Neuronal stem cell (in vitro differentiated cells): ENCODE data around the gene MRC1.

Experiments used
- DNase-seq: peaks from one replicate; pipeline ENCODE4 v3.0.0-alpha.2; 2013; ENCODE audit warnings: low spot score
- H2AFZ ChIP-seq: one replicate; pipeline ENCODE4 v1.6.1; 2013; ENCODE audit warnings: mild to moderate bottlenecking, low read length, inconsistent platforms
- H2AK5ac ChIP-seq: 2 replicates; pipeline ENCODE4 v1.6.1; 2013; ENCODE audit warnings: low read depth, mild to moderate bottlenecking, inconsistent platforms, low read length, moderate library complexity, mixed read lengths
- H2BK120ac ChIP-seq: 2 replicates; pipeline ENCODE4 v1.6.1; 2013; ENCODE audit warnings: low read depth, mild to moderate bottlenecking, inconsistent platforms, low read length, moderate library complexity, mixed read lengths
- H2BK12ac ChIP-seq: one replicate; pipeline ENCODE4 v1.6.1; 2013; ENCODE audit warnings: low read length, inconsistent platforms
- H2BK15ac ChIP-seq: 2 replicates; pipeline ENCODE4 v1.6.1; 2013; ENCODE audit warnings: mild to moderate bottlenecking, low read length, inconsistent platforms, mixed read lengths
- H2BK5ac ChIP-seq: one replicate; pipeline ENCODE4 v1.6.1; 2013; ENCODE audit warnings: inconsistent platforms, mild to moderate bottlenecking, low read length, moderate library complexity
- H3K14ac ChIP-seq: one replicate; pipeline ENCODE4 v1.6.1; 2013; ENCODE audit warnings: low read length, inconsistent platforms
- H3K18ac ChIP-seq: 2 replicates; pipeline ENCODE4 v1.6.1; 2013; ENCODE audit warnings: low read length, inconsistent platforms
- H3K23ac ChIP-seq: 2 replicates; pipeline ENCODE4 v1.6.1; 2013; ENCODE audit warnings: low read depth, mild to moderate bottlenecking, mixed read lengths, low read length, inconsistent platforms; ENCODE audit not compliant: poor library complexity
- H3K27ac ChIP-seq: replicated peaks from 3 replicates; pipeline ENCODE4 v1.5.1; 2013; ENCODE audit warnings: low read length, inconsistent platforms
- H3K27me3 ChIP-seq, 3 experiments: 2 replicates each; pipeline ENCODE4 v1.6.1; 2013; ENCODE audit warnings: low read length in 3 of 3, mild to moderate bottlenecking in 2 of 3, inconsistent platforms in 1 of 3, low read depth in 1 of 3, mixed read lengths in 1 of 3, moderate library complexity in 1 of 3; ENCODE audit not compliant: control insufficient read depth in 3 of 3, insufficient read depth in 3 of 3
- H3K36me3 ChIP-seq, 2 donors: replicated peaks in 1 of 2; 2 replicates each; pipeline ENCODE4 v1.6.1; 2013; ENCODE audit warnings: low read length in 2 of 2; ENCODE audit not compliant: control insufficient read depth in 2 of 2, insufficient read depth in 2 of 2
- H3K4ac ChIP-seq: 2 replicates; pipeline ENCODE4 v1.6.1; 2013; ENCODE audit warnings: inconsistent platforms, mild to moderate bottlenecking, low read length, moderate library complexity
- H3K4me1 ChIP-seq, 2 donors: 1 replicate in 1 of 2; 2 replicates in 1 of 2; pipeline ENCODE4 v1.6.1; 2013; ENCODE audit warnings: low read length in 2 of 2, low read depth in 1 of 2; ENCODE audit not compliant: control insufficient read depth in 2 of 2, insufficient read depth in 1 of 2
- H3K4me2 ChIP-seq: one replicate; pipeline ENCODE4 v1.6.1; 2013; ENCODE audit warnings: mild to moderate bottlenecking, low read length, inconsistent platforms; ENCODE audit not compliant: insufficient read depth, poor library complexity, severe bottlenecking
- H3K4me3 ChIP-seq, 2 donors: 2 replicates each; pipeline ENCODE4 v1.5.1; 2013; ENCODE audit warnings: low read length in 2 of 2, mild to moderate bottlenecking in 2 of 2, inconsistent platforms in 1 of 2, moderate library complexity in 1 of 2
- H3K79me1 ChIP-seq: one replicate; pipeline ENCODE4 v1.6.1; 2013; ENCODE audit warnings: low read depth, mild to moderate bottlenecking, inconsistent platforms, low read length, moderate library complexity
- H3K9ac ChIP-seq: one replicate; pipeline ENCODE4 v1.6.1; 2013; ENCODE audit warnings: mild to moderate bottlenecking, low read depth, low read length, inconsistent platforms; ENCODE audit not compliant: poor library complexity
- H3K9me3 ChIP-seq, 2 donors: replicated peaks in 1 of 2; 2 replicates each; pipeline versions ENCODE3 to v1.6.1; 2013; ENCODE audit warnings: low read length in 2 of 2, mild to moderate bottlenecking in 2 of 2, inconsistent platforms in 1 of 2, low read depth in 1 of 2, mixed read lengths in 1 of 2, moderate library complexity in 1 of 2; ENCODE audit not compliant: control insufficient read depth in 2 of 2, insufficient read depth in 1 of 2
- H4K8ac ChIP-seq: one replicate; pipeline ENCODE4 v1.6.1; 2013; ENCODE audit warnings: low read depth, mild to moderate bottlenecking, inconsistent platforms, low read length, moderate library complexity
- H4K91ac ChIP-seq: one replicate; pipeline ENCODE4 v1.6.1; 2013; ENCODE audit warnings: low read length, low read depth, mild to moderate bottlenecking, inconsistent platforms; ENCODE audit not compliant: poor library complexity
- WGBS, 2 donors: extraction: QIAGEN DNeasy Blood & Tissue Kit; methylation state at CpG; one replicate each; pipeline ENCODE4 v1.1.7; 2013; ENCODE audit warnings: missing lambda C conversion rate in 2 of 2, mixed read lengths in 1 of 2; ENCODE audit not compliant: insufficient read length in 2 of 2, insufficient replicate concordance in 1 of 2; ENCODE audit errors: extremely low coverage in 2 of 2; 5-methylcytosine and 5-hydroxymethylcytosine counted together

The MRC1 gene

GRCh38 chr10:17873946-17874345 lies 64.8 kb downstream of the MRC1 start:
- Histone ChIP-seq H3K27ac (no peak overlapping the region), H3K4me1 (peaks cover 0 to 3% of the 10 kb centered on the region in 2 donors)
- WGBS, 2 donors: no CpG with 5 or more reads among the region's 2 CpGs

GRCh38 chr10:17877121-17877520 lies 68.0 kb downstream of the MRC1 start:
- Histone ChIP-seq H3K4me1 (peaks cover 0 to 3% of the 10 kb centered on the region in 2 donors), H3K4ac (no peak overlapping the region), H3K23ac (no peak overlapping the region), H3K27me3 (no peaks in the 10 kb centered on the region), H2BK15ac (no peak overlapping the region), H3K14ac (no peak overlapping the region), H2AK5ac (no peak overlapping the region), H2BK5ac (no peak overlapping the region), H3K27ac (no peak overlapping the region), H2BK12ac (no peak overlapping the region), H4K91ac (no peak overlapping the region), H3K79me1 (no peaks in the 10 kb centered on the region), H2AFZ (no peak overlapping the region), H3K9ac (no peak overlapping the region), H3K4me2 (no peak overlapping the region), H3K36me3 (no peaks in the 10 kb centered on the region), H4K8ac (no peak overlapping the region), H3K9me3 (no peaks in the 10 kb centered on the region), H3K18ac (no peak overlapping the region), H3K4me3 (no peak overlapping the region), H2BK120ac (no peak overlapping the region)
- DNase-seq: no peak

More at GRCh38 chr10:17873946-17874345, 64.8 kb downstream of the MRC1 start:
- no peak overlapping the region for H2BK12ac ChIP-seq
- no peak overlapping the region for H2AFZ ChIP-seq
- no peak overlapping the region for H4K8ac ChIP-seq
- no peak overlapping the region for H3K4me3 ChIP-seq
- H3K79me1 ChIP-seq: no peaks in the 10 kb centered on the region
- no peak overlapping the region for H3K9ac ChIP-seq
- H2AK5ac ChIP-seq: no peak overlapping the region
- H3K4ac ChIP-seq: no peak overlapping the region
- H3K18ac ChIP-seq: no peak overlapping the region
- no peak for DNase-seq
- no peak overlapping the region for H2BK120ac ChIP-seq
- no peak overlapping the region for H2BK5ac ChIP-seq
- no peak overlapping the region for H3K23ac ChIP-seq
- H3K27me3 ChIP-seq: no peaks in the 10 kb centered on the region
- no peak overlapping the region for H4K91ac ChIP-seq
- no peak overlapping the region for H2BK15ac ChIP-seq
- H3K4me2 ChIP-seq: no peak overlapping the region
- H3K14ac ChIP-seq: no peak overlapping the region
- no peaks in the 10 kb centered on the region for H3K36me3 ChIP-seq
- H3K9me3 ChIP-seq: no peaks in the 10 kb centered on the region

GRCh38 chr10:17878896-17879295 lies 69.7 kb downstream of the MRC1 start:
- Histone ChIP-seq H3K4me1 (no peaks in the 10 kb centered on the region), H4K91ac (no peak overlapping the region), H3K18ac (no peak overlapping the region), H2BK15ac (peak overlapping the region; percentile 21), H3K27ac (no peak overlapping the region), H3K9ac (no peak overlapping the region), H4K8ac (no peak overlapping the region), H3K4me2 (no peak overlapping the region), H2BK120ac (no peak overlapping the region), H3K23ac (no peak overlapping the region), H3K79me1 (no peaks in the 10 kb centered on the region), H3K36me3 (no peaks in the 10 kb centered on the region), H2AK5ac (no peak overlapping the region), H3K9me3 (no peaks in the 10 kb centered on the region), H3K4ac (no peak overlapping the region), H2BK12ac (no peak overlapping the region), H3K27me3 (no peaks in the 10 kb centered on the region), H3K4me3 (no peak overlapping the region), H3K14ac (no peak overlapping the region), H2AFZ (no peak overlapping the region), H2BK5ac (no peak overlapping the region)
- WGBS, 2 donors: no CpG with 5 or more reads among the region's 5 CpGs
- DNase-seq: no peak

- no peak overlapping the region for H3K27ac ChIP-seq
- no peak for DNase-seq
- H4K91ac ChIP-seq: no peak overlapping the region
- no peak overlapping the region for H2AK5ac ChIP-seq
- H3K18ac ChIP-seq: no peak overlapping the region
- H3K79me1 ChIP-seq: no peaks in the 10 kb centered on the region
- no peak overlapping the region for H3K9ac ChIP-seq
- no peaks in the 10 kb centered on the region for H3K36me3 ChIP-seq
- H4K8ac ChIP-seq: no peak overlapping the region
- H3K4me1 ChIP-seq: no peaks in the 10 kb centered on the region
- no peak overlapping the region for H3K4me2 ChIP-seq
- peaks cover 0 to 2% of the 10 kb centered on the region in 2 donors for H3K9me3 ChIP-seq
- no peak overlapping the region for H3K14ac ChIP-seq
- H2AFZ ChIP-seq: no peak overlapping the region
- no peak overlapping the region for H3K4ac ChIP-seq
- no peak overlapping the region for H3K23ac ChIP-seq
- H2BK15ac ChIP-seq: no peak overlapping the region
- H2BK120ac ChIP-seq: no peak overlapping the region
- no CpG with 5 or more reads among the region's 3 CpGs for WGBS, 2 donors
- H3K4me3 ChIP-seq: no peak overlapping the region
- H2BK5ac ChIP-seq: no peak overlapping the region
- no peak overlapping the region for H2BK12ac ChIP-seq
- no peaks in the 10 kb centered on the region for H3K27me3 ChIP-seq
These were observed 71.5 kb downstream of the MRC1 start for GRCh38 chr10:17880601-17881000.
